Caco-2 (cell line): Measurements from ENCODE around the gene OR52N4. TPM values are rescaled to one million over a fixed set of nuclear protein-coding genes. Genes with fewer than 3 reads are reported as not detected.

Experiments
- BruUV-seq: library from RNA; stranded (reverse); fragments of 400-500 nt; replicated peaks from 2 replicates; lab custom pipeline; 2021; lab: Mats Ljungman, UMichigan
- CTCF ChIA-PET: fragments of 300-600 bp; sonication (Branson Sonifier 250); formaldehyde crosslinking; loops from one replicate; lab custom pipeline; 2022; ENCODE audit warnings: antibody characterized with exemption; lab: Charles Lee
- POLR2A ChIA-PET: fragments of 300-600 bp; sonication (Branson Sonifier 250); formaldehyde crosslinking; loops from one replicate; lab custom pipeline; 2022; ENCODE audit warnings: antibody characterized with exemption; lab: Charles Lee
- DNase-seq, 2 experiments: peaks; one replicate each; pipeline versions ENCODE4 v3.0.0 to v3.0.0-alpha.2; 2020 to 2022
- H3K27me3 ChIP-seq: replicated peaks from 2 replicates; pipeline ENCODE4 v1.6.0; 2011; ENCODE audit warnings: low read length; ENCODE audit not compliant: control insufficient read depth, insufficient read depth
- H3K36me3 ChIP-seq: 2 replicates; pipeline ENCODE4 v1.5.1; 2011; ENCODE audit warnings: low read length; ENCODE audit not compliant: control insufficient read depth, insufficient read depth
- H3K4me1 ChIP-seq: fragments of 250-450 bp; sonication (Bioruptor Pico); 2 replicates; pipeline ENCODE4 v1.5.1; 2020; ENCODE audit warnings: mild to moderate bottlenecking
- H3K4me3 ChIP-seq: 2 replicates; pipeline ENCODE4 v1.5.1; 2011; ENCODE audit warnings: low read depth, mild to moderate bottlenecking, control low read depth, low read length
- H3K9me3 ChIP-seq: fragments of 250-450 bp; sonication (Bioruptor Pico); 2 replicates; pipeline ENCODE4 v1.5.1; 2020; ENCODE audit warnings: mild to moderate bottlenecking, moderate library complexity
- H3K27ac Mint-ChIP-seq: one replicate; pipeline ENCODE4 v1.8.0; 2022; ENCODE audit warnings: mixed read lengths; ENCODE audit not compliant: unreplicated experiment
- H3K27me3 Mint-ChIP-seq: one replicate; pipeline ENCODE4 v1.8.0; 2022; ENCODE audit warnings: mixed read lengths; ENCODE audit not compliant: insufficient read depth, unreplicated experiment
- H3K36me3 Mint-ChIP-seq: one replicate; pipeline ENCODE4 v1.8.0; 2022; ENCODE audit warnings: mild to moderate bottlenecking, mixed read lengths; ENCODE audit not compliant: insufficient read depth, unreplicated experiment
- H3K4me1 Mint-ChIP-seq: one replicate; pipeline ENCODE4 v1.8.0; 2022; ENCODE audit warnings: low read depth, mixed read lengths; ENCODE audit not compliant: unreplicated experiment
- H3K4me3 Mint-ChIP-seq: one replicate; pipeline ENCODE4 v1.8.0; 2022; ENCODE audit warnings: mild to moderate bottlenecking, moderate library complexity, mixed read lengths; ENCODE audit not compliant: unreplicated experiment
- H3K9me3 Mint-ChIP-seq: one replicate; pipeline ENCODE4 v1.8.0; 2022; ENCODE audit warnings: mixed read lengths; ENCODE audit not compliant: unreplicated experiment
- intact Hi-C: fragments of 100-400 bp; cut with micrococcal nuclease; formaldehyde crosslinking; loops from one replicate; pipeline ENCODE4 v1.10.0; 2022; ENCODE audit not compliant: unreplicated experiment
- total RNA-seq: library from RNA; stranded (reverse); gene quantifications from 2 replicates; pipeline ENCODE4 v1.2.3, GENCODE V29; 2022
- TF ChIP-seq, protein P1 (sequence below), 2 experiments: fragments of 200-600 bp in 1 of 2; IDR thresholded peaks; 1 replicate in 1 of 2; 2 replicates in 1 of 2; pipeline versions ENCODE4 v1.5.1 to v1.8.0; 2011 to 2022; ENCODE audit warnings: antibody characterized with exemption in 1 of 2, control low read depth in 1 of 2, inconsistent platforms in 1 of 2, low read depth in 1 of 2, low read length in 1 of 2, mild to moderate bottlenecking in 1 of 2, moderate library complexity in 1 of 2; ENCODE audit not compliant: insufficient read depth in 1 of 2, severe bottlenecking in 1 of 2, unreplicated experiment in 1 of 2

The OR52N4 gene
- total RNA-seq, 1 experiment from 2014 or later, result not detected

- BruUV-seq, result no TSS peak
- H3K36me3 ChIP-seq, result no peaks in the 10 kb centered on the region
- TF ChIP-seq, protein P1, sequence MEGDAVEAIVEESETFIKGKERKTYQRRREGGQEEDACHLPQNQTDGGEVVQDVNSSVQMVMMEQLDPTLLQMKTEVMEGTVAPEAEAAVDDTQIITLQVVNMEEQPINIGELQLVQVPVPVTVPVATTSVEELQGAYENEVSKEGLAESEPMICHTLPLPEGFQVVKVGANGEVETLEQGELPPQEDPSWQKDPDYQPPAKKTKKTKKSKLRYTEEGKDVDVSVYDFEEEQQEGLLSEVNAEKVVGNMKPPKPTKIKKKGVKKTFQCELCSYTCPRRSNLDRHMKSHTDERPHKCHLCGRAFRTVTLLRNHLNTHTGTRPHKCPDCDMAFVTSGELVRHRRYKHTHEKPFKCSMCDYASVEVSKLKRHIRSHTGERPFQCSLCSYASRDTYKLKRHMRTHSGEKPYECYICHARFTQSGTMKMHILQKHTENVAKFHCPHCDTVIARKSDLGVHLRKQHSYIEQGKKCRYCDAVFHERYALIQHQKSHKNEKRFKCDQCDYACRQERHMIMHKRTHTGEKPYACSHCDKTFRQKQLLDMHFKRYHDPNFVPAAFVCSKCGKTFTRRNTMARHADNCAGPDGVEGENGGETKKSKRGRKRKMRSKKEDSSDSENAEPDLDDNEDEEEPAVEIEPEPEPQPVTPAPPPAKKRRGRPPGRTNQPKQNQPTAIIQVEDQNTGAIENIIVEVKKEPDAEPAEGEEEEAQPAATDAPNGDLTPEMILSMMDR (IDR thresholded peaks at IDR 0.05; ENCODE audit: insufficient read depth in 1 of 2, low read depth in 1 of 2, low read length in 1 of 2, severe bottlenecking in 1 of 2, unreplicated experiment in 1 of 2), result no peak
- ChIA-PET POLR2A (no interaction called here), CTCF (no interaction called here)
- no peak for DNase-seq
- H3K27ac Mint-ChIP-seq, result no peak overlapping the region
- peaks cover 5% of the 10 kb centered on the region; the same call in 1 of the 2 replicates for H3K9me3 ChIP-seq
- H3K4me3 ChIP-seq, result no peak overlapping the region
- H3K9me3 Mint-ChIP-seq, result no peaks in the 10 kb centered on the region
- no peaks in the 10 kb centered on the region for H3K27me3 ChIP-seq
- H3K4me1 Mint-ChIP-seq, result no peaks in the 10 kb centered on the region
- H3K27me3 Mint-ChIP-seq, result peaks cover 12% of the 10 kb centered on the region
- H3K4me3 Mint-ChIP-seq, result no peak overlapping the region
- no peaks in the 10 kb centered on the region for H3K4me1 ChIP-seq
- intact Hi-C loops, result no loop called here
- no peaks in the 10 kb centered on the region for H3K36me3 Mint-ChIP-seq
These were observed 15.6 kb upstream of the OR52N4 start for GRCh38 chr11:5738431-5738830.

DNA sequence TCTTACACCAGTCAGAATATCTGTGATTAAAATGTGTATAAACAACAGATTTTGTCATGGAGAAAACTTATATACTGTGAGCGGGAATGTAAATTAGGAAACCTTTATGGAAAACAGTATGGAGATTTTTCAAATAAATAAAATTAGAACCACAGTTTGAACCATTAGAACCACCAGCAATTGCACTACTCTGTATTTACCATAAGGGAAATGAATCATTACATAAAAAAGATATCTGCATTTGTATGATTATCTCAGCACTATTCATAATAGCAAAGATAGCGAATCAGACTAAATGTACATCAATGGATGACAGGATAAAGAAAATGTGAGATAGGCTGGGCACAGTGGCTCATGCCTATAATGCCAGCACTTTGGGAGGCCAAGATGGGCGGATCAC is 7.4 kb upstream of the OR52N4 start:
- peaks cover 9% of the 10 kb centered on the region for H3K27me3 Mint-ChIP-seq

DNA sequence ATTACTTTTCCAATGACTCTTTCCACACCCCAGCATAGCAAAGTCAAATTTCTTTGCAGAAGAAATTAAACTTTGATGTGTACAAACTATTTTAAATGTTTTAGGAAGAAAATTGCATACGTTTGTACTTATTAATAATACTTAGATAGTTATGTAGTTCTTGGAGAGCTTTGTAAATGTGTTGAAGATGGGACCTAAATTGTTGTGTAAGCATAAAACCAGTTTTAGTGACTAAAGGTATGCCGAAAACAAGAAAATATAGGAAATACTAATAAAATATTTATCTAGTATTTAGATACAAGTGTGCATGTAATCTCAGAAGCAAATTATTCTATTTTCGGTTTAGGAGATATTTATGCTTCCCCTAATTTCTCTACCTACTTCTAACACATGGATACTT is 4.2 kb upstream of the OR52N4 start:
- no TSS peak for BruUV-seq
- Mint-ChIP-seq H3K27ac (no peak overlapping the region), H3K27me3 (no peaks in the 10 kb centered on the region), H3K36me3 (no peaks in the 10 kb centered on the region), H3K9me3 (no peaks in the 10 kb centered on the region), H3K4me1 (no peaks in the 10 kb centered on the region), H3K4me3 (no peak overlapping the region)
- H3K4me3 ChIP-seq, result no peak overlapping the region
- H3K36me3 ChIP-seq, result no peaks in the 10 kb centered on the region
- no peak for DNase-seq
- TF ChIP-seq, protein P1 (IDR thresholded peaks at IDR 0.05; ENCODE audit: insufficient read depth in 1 of 2, low read depth in 1 of 2, low read length in 1 of 2, severe bottlenecking in 1 of 2, unreplicated experiment in 1 of 2), result no peak
- no peaks in the 10 kb centered on the region for H3K27me3 ChIP-seq
- no peaks in the 10 kb centered on the region for H3K4me1 ChIP-seq
- ChIA-PET CTCF (no interaction called here), POLR2A (no interaction called here)
- intact Hi-C loops, result no loop called here
- no peaks in the 10 kb centered on the region; the same call in 1 of the 2 replicates for H3K9me3 ChIP-seq

More for the DNA sequence above, 7.4 kb upstream of the OR52N4 start:
- Histone ChIP-seq H3K9me3 (peaks cover 5% of the 10 kb centered on the region), H3K36me3 (no peaks in the 10 kb centered on the region), H3K27me3 (no peaks in the 10 kb centered on the region), H3K4me3 (no peak overlapping the region), H3K4me1 (no peaks in the 10 kb centered on the region)
- TF ChIP-seq, protein P1 (IDR thresholded peaks at IDR 0.05; ENCODE audit: insufficient read depth in 1 of 2, low read depth in 1 of 2, low read length in 1 of 2, severe bottlenecking in 1 of 2, unreplicated experiment in 1 of 2), result no peak
- intact Hi-C loops, result no loop called here
- BruUV-seq, result no TSS peak
- CTCF ChIA-PET, result no interaction called here
- H3K9me3 Mint-ChIP-seq, result no peaks in the 10 kb centered on the region
- no peaks in the 10 kb centered on the region for H3K4me1 Mint-ChIP-seq
- no peak overlapping the region for H3K27ac Mint-ChIP-seq
- DNase-seq, result no peak
- H3K36me3 Mint-ChIP-seq, result no peaks in the 10 kb centered on the region
- no peak overlapping the region for H3K4me3 Mint-ChIP-seq
- POLR2A ChIA-PET, result no interaction called here
